22Rv1 (cell line): ENCODE data around the gene DTL.
A peak's percentile ranks its signal among the peaks of the same experiment; 100 is the strongest.

Source experiments
- H3K27ac ChIP-seq: fragments of 450-650 bp; 2 replicates; pipeline ENCODE4 v1.5.1; 2017
- ZFX ChIP-seq: fragments of 450-650 bp; IDR thresholded peaks from 2 replicates; pipeline ENCODE4 v1.6.1; 2017; ENCODE audit warnings: antibody characterized with exemption, borderline replicate concordance
- TF ChIP-seq, protein P1 (sequence below): fragments of 450-650 bp; IDR thresholded peaks from 2 replicates; pipeline ENCODE4 v1.5.1; 2017; ENCODE audit warnings: mild to moderate bottlenecking

DTL gene

GRCh38 chr1:212062832-212063438, 27.4 kb downstream of the DTL start:
- no peak overlapping the region for H3K27ac ChIP-seq
- TF ChIP-seq, protein P1, sequence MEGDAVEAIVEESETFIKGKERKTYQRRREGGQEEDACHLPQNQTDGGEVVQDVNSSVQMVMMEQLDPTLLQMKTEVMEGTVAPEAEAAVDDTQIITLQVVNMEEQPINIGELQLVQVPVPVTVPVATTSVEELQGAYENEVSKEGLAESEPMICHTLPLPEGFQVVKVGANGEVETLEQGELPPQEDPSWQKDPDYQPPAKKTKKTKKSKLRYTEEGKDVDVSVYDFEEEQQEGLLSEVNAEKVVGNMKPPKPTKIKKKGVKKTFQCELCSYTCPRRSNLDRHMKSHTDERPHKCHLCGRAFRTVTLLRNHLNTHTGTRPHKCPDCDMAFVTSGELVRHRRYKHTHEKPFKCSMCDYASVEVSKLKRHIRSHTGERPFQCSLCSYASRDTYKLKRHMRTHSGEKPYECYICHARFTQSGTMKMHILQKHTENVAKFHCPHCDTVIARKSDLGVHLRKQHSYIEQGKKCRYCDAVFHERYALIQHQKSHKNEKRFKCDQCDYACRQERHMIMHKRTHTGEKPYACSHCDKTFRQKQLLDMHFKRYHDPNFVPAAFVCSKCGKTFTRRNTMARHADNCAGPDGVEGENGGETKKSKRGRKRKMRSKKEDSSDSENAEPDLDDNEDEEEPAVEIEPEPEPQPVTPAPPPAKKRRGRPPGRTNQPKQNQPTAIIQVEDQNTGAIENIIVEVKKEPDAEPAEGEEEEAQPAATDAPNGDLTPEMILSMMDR, result peak; percentile 87
- no peak for TF ChIP-seq ZFX

DNA sequence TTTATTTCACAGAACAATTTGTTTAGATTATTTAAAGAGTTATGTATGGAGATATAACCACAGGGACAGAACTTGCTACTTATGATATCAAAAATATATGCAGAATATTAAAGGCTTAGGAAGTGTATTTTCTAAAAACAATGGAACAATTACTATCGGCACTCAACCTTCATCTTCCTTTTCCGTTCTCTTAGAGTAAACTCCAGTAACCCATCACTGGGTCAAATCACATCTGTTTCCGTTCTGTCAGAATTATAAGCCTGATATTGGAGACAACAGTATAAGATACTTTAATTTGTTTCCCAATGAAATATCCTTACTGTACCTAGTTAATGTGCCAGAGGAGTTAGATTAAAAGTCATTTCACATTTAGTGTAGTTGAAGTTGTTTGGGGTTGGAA, 32.2 kb downstream of the DTL start:
- TF ChIP-seq, protein P1, result no peak
- TF ChIP-seq ZFX, result no peak
- H3K27ac ChIP-seq, result no peak overlapping the region

DNA sequence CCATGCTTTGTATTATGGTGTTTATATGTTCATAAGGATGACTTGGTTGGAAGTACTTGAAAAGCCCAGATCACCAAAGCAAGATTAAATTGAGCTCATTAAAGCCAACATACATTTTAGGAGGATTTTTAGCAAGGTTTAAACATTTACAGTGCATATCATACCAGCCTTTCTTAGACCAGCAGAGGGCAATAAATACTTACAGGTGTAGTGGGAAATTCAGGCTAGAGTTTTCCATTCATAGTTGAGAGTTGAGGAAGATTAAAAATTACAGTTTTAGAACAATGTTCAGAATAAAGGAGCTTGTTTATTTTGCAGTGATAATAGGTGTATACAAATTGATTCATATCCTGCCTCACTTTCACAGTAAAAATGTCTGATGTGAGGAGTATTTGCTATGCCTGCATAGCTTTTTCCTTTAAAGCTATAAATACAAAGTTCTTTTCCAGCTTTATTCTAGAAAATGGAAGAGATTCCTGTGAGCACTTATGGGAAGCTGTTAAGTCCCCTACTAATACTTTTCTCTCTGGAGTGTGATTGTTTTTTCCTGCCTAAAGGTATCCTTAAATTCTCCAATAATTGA, 35.3 kb downstream of the DTL start:
- TF ChIP-seq ZFX, result no peak
- TF ChIP-seq, protein P1, result peak; percentile 76
- H3K27ac ChIP-seq, result no peak overlapping the region

GRCh38 chr1:212072047-212072446, 36.5 kb downstream of the DTL start:
- no peak overlapping the region for H3K27ac ChIP-seq
- TF ChIP-seq, protein P1, result no peak
- no peak for TF ChIP-seq ZFX

DNA sequence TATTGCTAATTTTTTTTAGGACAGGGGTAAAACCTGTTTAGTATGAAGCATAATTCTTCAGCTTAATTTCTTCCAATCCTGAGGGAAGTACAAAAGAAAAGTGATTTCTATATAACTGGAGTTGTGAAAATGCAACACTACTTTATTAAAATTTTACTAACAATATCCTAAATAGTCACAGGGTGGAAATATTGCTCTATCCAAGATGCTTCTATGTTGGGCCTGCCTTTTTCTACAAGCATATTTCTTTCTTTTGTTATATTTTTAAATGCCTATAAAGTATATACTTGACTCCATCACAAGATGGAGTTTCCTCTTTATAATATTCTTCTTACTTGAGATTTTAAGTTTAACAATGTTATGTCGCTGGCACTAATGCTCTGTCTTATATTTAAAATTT, 37.9 kb downstream of the DTL start:
- TF ChIP-seq, protein P1, result no peak
- no peak for TF ChIP-seq ZFX
- H3K27ac ChIP-seq, result no peak overlapping the region

- H3K27ac ChIP-seq, result no peak overlapping the region
- TF ChIP-seq, protein P1, result no peak
- TF ChIP-seq ZFX, result no peak
These were observed 38.8 kb downstream of the DTL start for GRCh38 chr1:212074313-212074712.

- no peak for TF ChIP-seq ZFX
- TF ChIP-seq, protein P1, result no peak
- no peak overlapping the region for H3K27ac ChIP-seq
These were observed 39.3 kb downstream of the DTL start for GRCh38 chr1:212074856-212075255.
